Cerebellar nuclear complex (tissue), 1 donor: ENCODE measurements around the gene TMEM98.
"Not testable (repeated sequence)": the region's sequence is repeated elsewhere in the genome, so short reads cannot be mapped to it uniquely, and the experiment has no call there.

Experiments used
- DNase-seq, 2 experiments: peaks; one replicate each; lab custom pipeline; 2025; lab: John Stamatoyannopoulos, UW

TMEM98 gene

GRCh38 chr17:32985050-32985756 is 57.2 kb downstream of the TMEM98 start:
- no peak for DNase-seq

GRCh38 chr17:32987453-32987805 is 59.5 kb downstream of the TMEM98 start:
- DNase-seq = not testable (repeated sequence)

GRCh38 chr17:32987868-32988267 is 59.9 kb downstream of the TMEM98 start:
- DNase-seq = not testable (repeated sequence)

GRCh38 chr17:32988481-32989101 is 60.6 kb downstream of the TMEM98 start:
- DNase-seq = no peak

GRCh38 chr17:32992321-32993033 is 64.5 kb downstream of the TMEM98 start:
- DNase-seq = no peak

GRCh38 chr17:32993977-32994376 is 66.0 kb downstream of the TMEM98 start:
- DNase-seq = no peak
